Hepatocyte (in vitro differentiated cells): ENCODE measurements around the gene WDR91. TPM values are rescaled to one million over a fixed set of nuclear protein-coding genes. Genes with fewer than 3 reads are reported as not detected.

Experiments
- DNase-seq: peaks from one replicate; pipeline ENCODE4 v3.0.0-alpha.2; 2016; ENCODE audit warnings: low spot score
- H2AFZ ChIP-seq: fragments of 200-600 bp; sonication (generic); 2 replicates; pipeline ENCODE4 v1.6.0; 2016; ENCODE audit warnings: antibody characterized with exemption, mild to moderate bottlenecking
- H3K27ac ChIP-seq: fragments of 200-600 bp; sonication (generic); 2 replicates; pipeline ENCODE4 v1.5.1; 2016; ENCODE audit warnings: mild to moderate bottlenecking
- H3K27me3 ChIP-seq: fragments of 200-600 bp; sonication (generic); 2 replicates; pipeline ENCODE4 v1.6.1; 2016
- H3K36me3 ChIP-seq: fragments of 200-600 bp; sonication (generic); replicated peaks from 2 replicates; pipeline ENCODE4 v1.5.1; 2016; ENCODE audit warnings: low read depth; ENCODE audit not compliant: insufficient read depth
- H3K4me1 ChIP-seq: fragments of 200-600 bp; sonication (generic); 2 replicates; pipeline ENCODE4 v1.5.1; 2016; ENCODE audit warnings: mild to moderate bottlenecking, moderate library complexity; ENCODE audit not compliant: insufficient read depth
- H3K4me2 ChIP-seq: fragments of 200-600 bp; sonication (generic); 2 replicates; pipeline ENCODE4 v1.6.0; 2016
- H3K4me3 ChIP-seq: fragments of 200-600 bp; sonication (generic); 2 replicates; pipeline ENCODE4 v1.5.1; 2016; ENCODE audit warnings: mild to moderate bottlenecking
- H3K79me2 ChIP-seq: fragments of 200-600 bp; sonication (generic); 2 replicates; pipeline ENCODE4 v1.6.0; 2017; ENCODE audit warnings: mild to moderate bottlenecking
- H3K9me2 ChIP-seq: fragments of 200-600 bp; sonication (generic); replicated peaks from 2 replicates; pipeline ENCODE4 v1.6.0; 2017; ENCODE audit warnings: mild to moderate bottlenecking; ENCODE audit not compliant: insufficient read depth
- H3K9me3 ChIP-seq: fragments of 200-600 bp; sonication (generic); 2 replicates; pipeline ENCODE4 v1.5.1; 2016; ENCODE audit warnings: low read depth, mild to moderate bottlenecking
- H4K20me1 ChIP-seq: fragments of 200-600 bp; sonication (generic); 2 replicates; pipeline ENCODE4 v1.6.0; 2016; ENCODE audit warnings: mild to moderate bottlenecking; ENCODE audit not compliant: insufficient read depth, poor library complexity, severe bottlenecking
- CTCF ChIP-seq: fragments of 200-600 bp; sonication (generic); IDR thresholded peaks from 2 replicates; pipeline ENCODE4 v1.5.1; 2016; ENCODE audit warnings: antibody characterized with exemption, mild to moderate bottlenecking; ENCODE audit not compliant: poor library complexity
- EZH2 ChIP-seq: fragments of 200-600 bp; sonication (generic); IDR thresholded peaks from 2 replicates; pipeline ENCODE4 v1.6.1; 2016; ENCODE audit warnings: antibody characterized with exemption, mild to moderate bottlenecking, borderline replicate concordance
- EZH2phosphoT487 ChIP-seq: fragments of 200-600 bp; sonication (generic); IDR thresholded peaks from one replicate; pipeline ENCODE4 v1.6.1; 2018; ENCODE audit warnings: antibody characterized with exemption, mild to moderate bottlenecking, low read depth, moderate library complexity; ENCODE audit not compliant: unreplicated experiment, severe bottlenecking
- WGBS: methylation state at CpG from one replicate; pipeline ENCODE4 v1.1.6; 2016; ENCODE audit warnings: low lambda C conversion rate; ENCODE audit errors: missing lambda C conversion rate; 5-methylcytosine and 5-hydroxymethylcytosine counted together
- polyA plus RNA-seq: library from polyadenylated mRNA; unstranded; fragments of >200 nt; fragmentation: Nextera tagmentation; extraction: Ambion mirVana; gene quantifications from 2 replicates; pipeline ENCODE4 v1.2.1, GENCODE V29; 2016
- total RNA-seq: library from RNA; depleted of rRNA; stranded (reverse); fragments of >200 nt; gene quantifications from 2 replicates; pipeline ENCODE4 v1.2.3, GENCODE V29; 2014

WDR91 gene
- total and polyA plus RNA-seq, 2 experiments from 2014 or later: 8.0 to 8.2 TPM

- H3K4me2 ChIP-seq: no peak overlapping the region
- WGBS: 98% methylated on average over 43 of the region's 43 CpGs
- H3K79me2 ChIP-seq: no peaks in the 10 kb centered on the region
- TF ChIP-seq EZH2phosphoT487: no peak
- TF ChIP-seq CTCF: no peak
- TF ChIP-seq EZH2: no peak
- H3K36me3 ChIP-seq: no peaks in the 10 kb centered on the region
- no peak overlapping the region for H3K27ac ChIP-seq
- no peak for DNase-seq
- H2AFZ ChIP-seq: no peak overlapping the region
- peaks cover 3% of the 10 kb centered on the region for H3K27me3 ChIP-seq
- H3K9me2 ChIP-seq: no peaks in the 10 kb centered on the region
- no peaks in the 10 kb centered on the region for H3K4me1 ChIP-seq
- no peak overlapping the region for H3K4me3 ChIP-seq
- H3K9me3 ChIP-seq: no peaks in the 10 kb centered on the region
- H4K20me1 ChIP-seq: no peaks in the 10 kb centered on the region
These were observed 35.0 kb upstream of the WDR91 start for GRCh38 chr7:135246191-135246825.

- no peak overlapping the region for H3K27ac ChIP-seq
- no peaks in the 10 kb centered on the region for H4K20me1 ChIP-seq
- TF ChIP-seq EZH2phosphoT487 (no peak), CTCF (no peak), EZH2 (no peak)
- DNase-seq: no peak
- H3K27me3 ChIP-seq: peaks cover 3% of the 10 kb centered on the region
- WGBS: 94% methylated on average over 9 of the region's 9 CpGs
- H3K9me2 ChIP-seq: no peaks in the 10 kb centered on the region
- H3K36me3 ChIP-seq: no peaks in the 10 kb centered on the region
- H3K9me3 ChIP-seq: no peaks in the 10 kb centered on the region
- H2AFZ ChIP-seq: no peak overlapping the region
- H3K4me2 ChIP-seq: no peak overlapping the region
- H3K79me2 ChIP-seq: no peaks in the 10 kb centered on the region
- H3K4me3 ChIP-seq: no peak overlapping the region
- H3K4me1 ChIP-seq: no peaks in the 10 kb centered on the region
These were observed 34.2 kb upstream of the WDR91 start for GRCh38 chr7:135245226-135246190.

- no peaks in the 10 kb centered on the region for H3K79me2 ChIP-seq
- H3K36me3 ChIP-seq: no peaks in the 10 kb centered on the region
- no peak overlapping the region for H3K4me3 ChIP-seq
- peaks cover 3% of the 10 kb centered on the region for H3K27me3 ChIP-seq
- H3K4me2 ChIP-seq: no peak overlapping the region
- no peaks in the 10 kb centered on the region for H3K9me3 ChIP-seq
- no peak overlapping the region for H3K27ac ChIP-seq
- H4K20me1 ChIP-seq: no peaks in the 10 kb centered on the region
- no peak overlapping the region for H2AFZ ChIP-seq
- 85% methylated on average over 5 of the region's 5 CpGs for WGBS
- no peaks in the 10 kb centered on the region for H3K9me2 ChIP-seq
- H3K4me1 ChIP-seq: no peaks in the 10 kb centered on the region
- no peak for DNase-seq
- no peak for TF ChIP-seq EZH2
These were observed 30.9 kb upstream of the WDR91 start for GRCh38 chr7:135242096-135242684.
